ENCODE data around the gene ZNF207.
"Not testable (repeated sequence)": the region's sequence is repeated elsewhere in the genome, so short reads cannot be mapped to it uniquely, and the experiment has no call there.

The ZNF207 gene

GRCh38 chr17:32388128-32388527 is 38.2 kb downstream of the ZNF207 start:
- DNase-seq (ENCODE audit: low read depth) = not testable (repeated sequence)

- no peak for DNase-seq (ENCODE audit: low read depth)
Observed at GRCh38 chr17:32388613-32389459, 38.9 kb downstream of the ZNF207 start.

GRCh38 chr17:32393904-32394303 is 43.9 kb downstream of the ZNF207 start:
- DNase-seq (ENCODE audit: low read depth) = no peak

GRCh38 chr17:32396343-32396742 is 46.4 kb downstream of the ZNF207 start:
- DNase-seq (ENCODE audit: low read depth) = no peak

GRCh38 chr17:32398946-32399345 is 49.0 kb downstream of the ZNF207 start:
- no peak for DNase-seq (ENCODE audit: low read depth)

GRCh38 chr17:32410085-32410484 is 60.1 kb downstream of the ZNF207 start:
- not testable (repeated sequence) for DNase-seq (ENCODE audit: low read depth)

- no peak for DNase-seq (ENCODE audit: low read depth)
Observed at GRCh38 chr17:32426894-32427293, 76.9 kb downstream of the ZNF207 start.

- no peak for DNase-seq (ENCODE audit: low read depth)
Observed at GRCh38 chr17:32429598-32429997, 79.6 kb downstream of the ZNF207 start.
